ENCODE data around the gene CD163.

- TF ChIP-seq POLR2A (IDR thresholded peaks at IDR 0.05) = no peak
- no peak for TF ChIP-seq CTCF (IDR thresholded peaks at IDR 0.05)
Measured at GRCh38 chr12:7431993-7432685, 71.4 kb downstream of the CD163 start.

Measured in thyroid gland (tissue), 4 donors.